Sciatic nerve (tissue), 2 donors: ENCODE measurements around the gene ZBTB49. TPM values are rescaled to one million over a fixed set of nuclear protein-coding genes. Genes with fewer than 3 reads are reported as not detected.

Source experiments
- ATAC-seq: fragments of 200-7000 bp; cut with Tn5 transposase; one replicate; pipeline ENCODE4 v1.9.1; 2020; ENCODE audit warnings: mild to moderate bottlenecking, moderate library complexity
- DNase-seq: peaks from one replicate; pipeline ENCODE4 v3.0.0-alpha.2; 2020; ENCODE audit warnings: low spot score
- intact Hi-C: fragments of 100-400 bp; cut with DNase I; formaldehyde crosslinking; loops from one replicate; pipeline ENCODE4 v1.14.2; 2022
- total RNA-seq: library from RNA; stranded (reverse); fragmentation: NEBNext Ultra II Directional; extraction: Animal tissue kit (Norgen Biotek cat#: 25700); gene quantifications from one replicate; pipeline ENCODE4 v1.2.1, GENCODE V29; 2021
- donor health status: DM: no; HTN: no; CAD: no.
- donor health status: DM: no; HTN: no; CAD: no.

ZBTB49 gene
- total RNA-seq, 1 donor from 2014 or later, result 12.3 TPM

GRCh38 chr4:4271912-4272311 is 18.1 kb upstream of the ZBTB49 start:
- ATAC-seq (no peak), DNase-seq (no peak)
- intact Hi-C loops, result no loop called here

- ATAC-seq, result no peak
Observed at GRCh38 chr4:4274226-4274625, 15.8 kb upstream of the ZBTB49 start.

GRCh38 chr4:4277531-4277930 is 12.5 kb upstream of the ZBTB49 start:
- intact Hi-C loops, result no loop called here
- ATAC-seq (no peak), DNase-seq (no peak)

More at GRCh38 chr4:4274226-4274625, 15.8 kb upstream of the ZBTB49 start:
- DNase-seq, result no peak
- intact Hi-C loops, result no loop called here

GRCh38 chr4:4281787-4282186 is 8.3 kb upstream of the ZBTB49 start:
- ATAC-seq, result no peak
- intact Hi-C loops, result no loop called here
- DNase-seq, result no peak

- ATAC-seq, result no peak
- intact Hi-C loops, result no loop called here
- no peak for DNase-seq
Observed at GRCh38 chr4:4284827-4285618, 5.0 kb upstream of the ZBTB49 start.

GRCh38 chr4:4288098-4288497 is 2.0 kb upstream of the ZBTB49 start:
- no peak for ATAC-seq
- intact Hi-C loops, result no loop called here
- no peak for DNase-seq

- DNase-seq (no peak), ATAC-seq (no peak)
- intact Hi-C loops, result no loop called here
Observed at GRCh38 chr4:4289055-4289454, 996 bp upstream of the ZBTB49 start.

- intact Hi-C loops, result no loop called here
- DNase-seq (no peak), ATAC-seq (peak; percentile 24)
Observed at GRCh38 chr4:4289597-4289940, 482 bp upstream of the ZBTB49 start.

- intact Hi-C loops, result no loop called here
- ATAC-seq (no peak), DNase-seq (no peak)
Observed at GRCh38 chr4:4293279-4293678, 3.2 kb downstream of the ZBTB49 start.

GRCh38 chr4:4296283-4296846 is 6.3 kb downstream of the ZBTB49 start:
- ATAC-seq (no peak), DNase-seq (no peak)
- intact Hi-C loops, result no loop called here

- DNase-seq, result no peak
- intact Hi-C loops, result no loop called here
- ATAC-seq, result no peak
Observed at GRCh38 chr4:4299006-4299405, 9.0 kb downstream of the ZBTB49 start.

GRCh38 chr4:4302001-4302400 is 11.9 kb downstream of the ZBTB49 start:
- ATAC-seq (no peak), DNase-seq (no peak)
- intact Hi-C loops, result no loop called here

GRCh38 chr4:4302416-4302815 is 12.4 kb downstream of the ZBTB49 start:
- ATAC-seq, result no peak
- intact Hi-C loops, result no loop called here
- DNase-seq, result no peak

GRCh38 chr4:4306920-4307319 is 16.9 kb downstream of the ZBTB49 start:
- DNase-seq (no peak), ATAC-seq (no peak)
- intact Hi-C loops, result no loop called here

GRCh38 chr4:4308800-4309441 is 18.9 kb downstream of the ZBTB49 start:
- DNase-seq (peak; percentile 25), ATAC-seq (no peak)
- intact Hi-C loops, result no loop called here

GRCh38 chr4:4311193-4311592 is 21.1 kb downstream of the ZBTB49 start:
- no peak for ATAC-seq
- intact Hi-C loops, result no loop called here
- DNase-seq, result no peak

- no peak for ATAC-seq
- intact Hi-C loops, result no loop called here
- no peak for DNase-seq
Observed at GRCh38 chr4:4315461-4316149, 25.6 kb downstream of the ZBTB49 start.

- peak; percentile 15 for DNase-seq
- intact Hi-C loops, result no loop called here
Observed at GRCh38 chr4:4316150-4316495, 26.1 kb downstream of the ZBTB49 start.

GRCh38 chr4:4317496-4318232 is 27.6 kb downstream of the ZBTB49 start:
- intact Hi-C loops, result no loop called here
- ATAC-seq (no peak), DNase-seq (peak; percentile 33)

More at GRCh38 chr4:4316150-4316495, 26.1 kb downstream of the ZBTB49 start:
- no peak for ATAC-seq
